GM19351 (cell line): ENCODE data around the gene KCNK10.

Experiments used
- ATAC-seq: cut with Tn5 transposase; IDR thresholded peaks from one replicate; pipeline ENCODE4 v1.9.1; 2021; ENCODE audit warnings: mild to moderate bottlenecking, moderate library complexity; ENCODE audit not compliant: unreplicated experiment

KCNK10 gene

DNA sequence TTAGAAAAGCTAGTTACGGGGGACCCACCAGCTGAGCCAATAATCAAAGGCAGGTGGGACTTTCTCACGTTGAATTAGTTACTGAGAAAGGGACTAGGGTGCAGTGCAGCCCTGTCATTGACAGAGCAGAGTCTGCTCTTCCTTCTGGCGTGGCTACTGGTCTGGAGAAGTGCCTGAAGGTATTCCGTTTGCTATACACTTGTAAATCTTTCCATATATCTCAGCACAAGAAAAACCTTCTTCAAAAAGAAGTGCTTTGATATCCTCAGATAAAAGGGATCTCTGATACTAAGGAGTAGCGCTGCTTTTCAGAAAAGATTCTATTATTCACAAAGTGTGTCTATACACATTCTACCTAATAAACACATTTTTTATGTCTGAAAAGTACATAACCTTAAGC lies 91.5 kb downstream of the KCNK10 start:
- no peak for ATAC-seq

DNA sequence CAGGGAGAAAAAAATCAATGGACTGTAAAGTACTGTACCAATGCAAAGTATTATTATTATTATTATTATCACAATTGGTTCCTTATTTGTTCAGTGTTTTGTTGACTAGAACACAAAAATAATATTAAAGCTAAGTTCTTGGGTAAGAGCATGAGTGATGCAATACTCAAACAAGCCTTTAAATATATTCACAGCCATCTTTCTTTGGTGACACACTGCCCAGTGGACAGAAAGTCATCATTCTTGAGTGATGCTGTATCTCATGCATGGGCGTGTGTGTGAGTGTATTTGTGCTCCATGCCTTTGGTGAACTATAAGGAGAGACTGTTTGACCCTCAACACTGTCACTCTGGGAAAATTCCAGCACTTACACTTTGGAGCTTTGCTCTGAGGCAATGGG lies 93.6 kb downstream of the KCNK10 start:
- no peak for ATAC-seq

DNA sequence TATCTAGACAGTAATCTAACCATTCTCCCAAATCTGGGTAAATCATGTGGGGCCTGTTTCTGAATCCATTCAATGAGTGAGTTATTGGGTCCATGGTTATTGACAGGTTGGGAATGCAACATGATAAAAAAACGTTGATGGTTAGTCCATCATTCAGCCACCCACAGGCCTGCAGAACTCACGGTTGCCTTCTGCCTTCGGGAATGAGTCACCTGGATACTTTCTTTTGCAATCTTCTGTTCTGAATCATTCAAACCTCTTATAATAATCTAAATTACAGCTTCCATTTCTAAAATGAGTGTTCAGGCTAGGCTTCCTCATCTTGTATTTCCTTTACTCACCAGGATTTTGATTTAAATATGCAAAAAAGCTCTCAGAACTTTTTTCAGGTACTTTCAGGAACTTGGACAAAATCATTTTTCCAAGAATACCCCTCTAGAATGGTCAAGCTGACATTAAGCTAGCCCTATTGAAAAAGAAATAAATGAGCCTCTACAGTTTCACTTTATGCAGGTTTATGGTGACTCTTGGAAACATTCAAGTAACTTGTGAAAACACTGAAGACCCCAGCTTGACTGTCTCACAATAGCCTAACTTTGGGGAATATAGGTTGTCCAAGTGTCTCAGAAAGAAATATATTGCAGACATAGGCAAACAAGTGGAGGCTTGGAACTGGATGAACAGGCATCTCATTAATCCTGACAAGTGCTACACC lies 94.4 kb downstream of the KCNK10 start:
- ATAC-seq = no peak

DNA sequence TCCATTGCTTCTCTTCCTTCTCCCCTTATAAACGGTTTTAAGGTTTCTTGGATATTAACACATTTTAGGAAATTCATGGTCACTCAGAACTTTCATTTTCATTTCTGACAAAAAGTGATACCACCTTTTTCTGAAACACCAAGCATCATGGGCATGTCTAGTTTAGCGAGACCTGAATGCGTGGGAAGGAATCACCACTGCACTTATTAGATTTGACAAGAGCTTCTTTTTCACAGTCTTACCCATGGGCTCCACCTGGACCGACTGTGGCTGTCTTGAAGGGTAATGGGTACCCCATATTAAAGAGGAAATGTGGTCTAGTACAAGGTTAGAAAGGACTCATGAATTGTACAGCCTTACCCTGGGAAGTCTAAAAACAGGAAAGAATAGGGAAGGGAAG lies 95.4 kb downstream of the KCNK10 start:
- ATAC-seq = peak; percentile 55

DNA sequence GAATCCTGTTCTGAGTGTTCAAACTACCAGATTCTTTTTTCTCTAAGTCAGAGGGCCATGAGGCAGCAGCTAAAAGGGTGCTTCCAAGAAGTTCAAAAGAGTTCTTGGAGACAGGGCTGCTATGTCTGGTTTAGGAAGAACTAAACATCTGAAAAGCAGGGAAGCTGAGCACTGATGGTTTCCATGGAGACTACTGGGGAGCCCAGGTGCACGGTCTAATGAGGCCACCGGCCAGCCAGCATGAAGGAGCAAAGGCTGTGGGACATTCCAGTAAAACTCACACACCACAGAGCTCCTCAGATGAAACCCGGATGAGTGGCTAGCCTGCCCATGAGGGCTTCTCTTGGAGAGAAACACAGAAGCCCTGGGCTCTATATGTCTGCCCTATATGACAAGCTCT lies 97.3 kb downstream of the KCNK10 start:
- no peak for ATAC-seq

DNA sequence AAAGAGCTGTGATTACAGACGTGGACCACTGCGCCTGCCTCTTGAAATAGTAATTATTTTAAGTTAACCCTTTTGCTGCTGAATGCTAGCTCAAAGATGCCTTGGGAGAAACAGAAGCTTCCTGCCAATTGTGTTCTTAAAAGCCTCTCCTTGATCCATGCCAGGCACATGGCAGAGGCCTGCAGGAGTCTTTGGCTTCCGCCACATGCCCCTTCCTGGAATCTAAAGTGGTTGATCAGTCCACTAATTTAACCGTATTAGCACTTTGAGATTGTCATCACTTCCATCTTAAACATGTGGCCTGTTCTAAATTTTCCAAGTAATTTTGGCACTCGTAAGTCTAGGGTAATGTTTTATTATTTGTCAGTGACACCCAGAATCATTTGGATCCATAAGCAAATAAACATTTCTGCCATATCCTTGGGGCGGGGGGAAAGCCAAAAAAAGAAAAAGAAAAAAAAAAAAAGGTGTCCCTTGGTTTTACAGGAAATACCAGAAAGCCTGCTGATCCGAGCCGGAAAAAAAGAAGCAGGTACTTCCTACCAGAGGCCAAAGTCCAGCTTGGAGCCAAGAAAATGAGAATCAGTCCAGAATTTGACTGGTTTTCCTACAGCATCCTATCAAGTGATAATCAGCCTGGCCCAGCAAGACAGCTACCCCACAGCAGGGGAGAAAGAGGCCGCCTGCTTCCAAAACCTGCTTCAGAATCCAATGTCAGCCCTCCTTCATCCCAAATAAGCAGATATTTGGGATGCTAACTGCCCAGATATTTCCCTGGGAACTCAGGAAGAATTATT lies 104.8 kb downstream of the KCNK10 start:
- ATAC-seq = no peak

DNA sequence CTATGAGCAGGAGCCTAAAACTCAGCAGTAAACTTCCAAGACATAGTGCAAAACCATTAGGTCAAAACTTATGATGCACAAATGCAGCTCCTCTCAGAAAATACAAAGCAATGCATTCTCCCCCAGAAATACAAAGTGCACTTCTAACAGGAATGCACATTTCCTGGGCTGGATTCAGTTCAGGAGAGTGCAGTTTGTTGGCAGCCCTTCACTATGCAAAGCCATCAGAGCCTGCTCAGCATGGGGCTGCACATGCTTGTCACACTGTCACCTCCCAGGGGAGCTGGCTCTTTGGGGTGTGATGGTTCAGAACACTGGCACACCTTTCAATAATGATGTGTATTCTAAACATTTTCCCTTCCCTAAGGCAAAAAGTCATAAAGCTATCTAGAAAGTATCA lies 110.4 kb downstream of the KCNK10 start:
- no peak for ATAC-seq

DNA sequence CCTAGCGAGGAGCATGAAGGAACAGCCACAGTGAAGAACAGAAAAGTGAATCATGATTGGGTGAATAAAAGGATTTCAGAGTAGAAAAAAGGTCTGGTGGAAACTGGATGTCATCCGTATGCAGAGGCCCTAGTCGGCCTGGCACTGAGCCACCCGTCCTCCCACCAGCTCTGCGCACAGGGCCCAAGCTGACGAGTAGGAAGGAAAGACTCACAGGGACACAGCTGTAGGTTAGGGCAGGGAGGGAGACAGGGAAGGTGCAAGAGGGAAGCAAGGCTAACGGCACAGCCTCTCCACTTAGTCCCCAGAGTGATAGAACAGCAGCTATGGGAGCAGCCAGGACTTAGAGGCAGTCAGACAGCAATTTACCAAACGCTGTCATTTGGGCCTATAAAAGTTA lies 112.6 kb downstream of the KCNK10 start:
- ATAC-seq = no peak

DNA sequence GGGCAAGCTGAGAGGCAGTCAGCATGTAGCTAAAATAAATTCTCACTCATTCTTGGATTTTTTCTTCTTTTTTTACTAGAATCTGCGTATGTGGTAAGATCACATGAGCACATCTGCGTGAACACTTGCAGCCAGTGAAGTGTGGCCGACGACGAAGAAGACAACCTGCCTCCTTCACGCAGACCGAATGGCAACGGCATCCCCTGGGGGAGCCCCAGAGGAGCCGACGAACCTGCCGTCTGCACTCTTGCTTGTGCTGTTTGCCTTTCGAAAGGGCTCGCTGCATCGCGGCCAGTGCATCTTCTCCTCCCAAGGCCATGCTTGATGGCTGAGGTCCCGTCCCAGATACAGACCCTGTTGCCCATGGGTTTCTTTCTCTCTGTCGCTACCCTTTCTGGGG lies 113.8 kb downstream of the KCNK10 start:
- peak; percentile 75 for ATAC-seq

DNA sequence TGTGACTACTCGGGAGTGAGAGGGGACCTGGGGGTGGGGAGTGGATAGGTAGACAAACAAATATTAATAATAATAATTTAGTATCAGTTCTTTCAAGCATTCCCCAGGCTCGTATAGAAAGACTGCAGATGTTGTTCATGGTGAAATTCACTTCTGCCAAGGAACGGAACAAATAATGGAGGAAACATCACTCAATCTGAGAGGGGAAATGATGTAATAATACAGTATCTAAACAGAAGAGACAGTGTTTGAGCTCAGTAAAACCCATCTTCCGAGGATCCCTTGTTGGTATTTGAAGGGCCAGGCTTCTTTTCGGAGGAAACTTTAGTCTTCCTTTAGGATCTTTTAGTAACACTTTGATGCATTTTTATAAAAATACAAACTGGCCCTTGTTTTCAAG lies 114.2 kb downstream of the KCNK10 start:
- ATAC-seq = peak; percentile 46

DNA sequence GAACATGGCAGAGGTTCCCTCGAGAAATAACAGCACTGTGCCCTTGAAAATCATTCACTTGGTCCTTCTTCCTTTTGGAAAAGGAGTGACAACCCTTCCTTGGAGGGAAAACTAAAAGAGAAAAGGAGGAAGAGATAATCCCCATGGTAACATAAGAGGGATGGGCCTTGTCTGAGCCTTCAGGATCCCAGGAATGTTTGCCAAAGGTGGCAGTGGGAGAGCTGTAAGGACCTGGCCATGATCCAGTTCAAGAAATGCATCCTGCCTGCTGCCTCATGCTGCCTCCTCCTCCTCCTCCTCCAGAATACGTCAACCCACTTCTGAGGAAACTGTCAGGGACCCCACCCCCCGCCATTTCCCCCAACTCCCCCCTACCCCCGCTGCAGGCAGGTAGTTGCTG lies 118.8 kb downstream of the KCNK10 start:
- ATAC-seq = no peak

DNA sequence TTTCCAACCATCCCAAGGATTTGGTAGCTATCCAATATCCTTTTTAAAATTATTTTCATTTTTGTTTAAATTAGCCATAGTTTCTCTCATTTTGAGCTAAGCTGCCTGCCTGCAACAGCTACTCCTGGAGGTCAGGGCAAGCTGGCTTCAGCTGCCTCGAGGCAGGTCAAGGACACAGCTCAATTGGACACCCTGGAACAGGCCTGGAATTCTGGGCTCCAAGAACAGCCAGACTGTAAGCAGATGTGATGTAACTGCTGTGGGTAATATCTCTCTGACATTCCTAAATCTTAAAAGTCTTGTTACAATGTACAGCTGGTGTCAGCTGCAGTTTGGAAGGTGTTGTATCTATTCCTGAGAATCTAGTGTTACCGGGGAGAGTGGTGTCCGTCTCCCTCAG lies 119.8 kb downstream of the KCNK10 start:
- no peak for ATAC-seq

DNA sequence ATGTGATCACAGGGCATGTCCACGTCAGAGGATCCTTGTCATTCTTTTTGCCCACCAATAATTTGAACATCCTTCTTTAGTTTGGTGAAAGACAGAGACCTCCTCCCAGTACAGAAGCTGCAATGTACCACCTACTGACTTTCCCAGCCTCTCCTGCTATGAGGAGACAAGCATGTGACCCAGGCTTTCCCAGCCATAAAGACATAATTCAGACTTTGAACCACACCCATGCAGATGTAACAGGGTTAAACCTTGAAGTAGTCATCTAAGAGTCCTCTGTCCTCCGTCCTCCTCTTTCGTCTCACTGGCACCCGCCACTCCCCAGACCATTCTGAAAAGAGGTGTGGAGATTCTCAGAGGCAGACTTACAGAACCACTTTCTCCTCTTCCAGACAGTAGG lies 120.8 kb downstream of the KCNK10 start:
- ATAC-seq = no peak

DNA sequence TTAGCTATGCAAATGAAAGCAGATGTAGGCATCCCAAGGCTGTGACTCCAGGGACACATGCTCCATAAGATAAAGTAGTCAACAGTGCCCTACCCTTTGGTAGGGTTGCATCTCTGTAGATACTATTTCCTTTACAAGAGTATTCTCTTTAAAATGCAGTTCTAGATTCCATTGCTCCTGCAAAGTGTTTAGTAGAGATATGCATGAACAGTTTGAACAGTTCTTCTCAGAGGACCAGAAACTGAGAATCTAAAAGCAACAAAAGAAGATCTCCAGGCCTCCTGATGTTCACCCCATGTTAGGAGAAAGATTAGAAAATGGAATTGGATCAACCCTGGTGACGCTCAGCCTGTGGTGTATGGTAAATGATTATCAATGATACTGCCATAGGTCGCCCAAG lies 121.2 kb downstream of the KCNK10 start:
- no peak for ATAC-seq

DNA sequence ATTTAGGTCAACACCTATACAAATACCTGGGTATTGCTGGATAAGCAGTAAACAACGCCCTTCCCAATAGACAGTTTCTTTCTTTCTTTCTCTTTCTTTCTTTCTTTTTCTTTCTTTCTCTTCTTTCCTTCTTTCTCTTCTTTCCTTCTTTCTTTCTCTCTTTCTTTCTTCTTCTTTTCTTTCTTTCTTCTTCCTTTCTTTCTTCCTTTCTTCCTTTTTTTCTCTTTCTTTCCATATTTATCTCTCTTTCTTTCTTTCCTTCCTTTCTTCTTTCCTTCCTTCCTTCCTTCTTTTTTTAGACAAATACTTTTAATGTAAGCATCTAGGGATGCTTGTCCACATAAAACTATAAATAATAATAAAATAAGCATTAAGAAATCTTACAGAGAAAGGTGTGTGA lies 123.2 kb downstream of the KCNK10 start:
- ATAC-seq = no peak

DNA sequence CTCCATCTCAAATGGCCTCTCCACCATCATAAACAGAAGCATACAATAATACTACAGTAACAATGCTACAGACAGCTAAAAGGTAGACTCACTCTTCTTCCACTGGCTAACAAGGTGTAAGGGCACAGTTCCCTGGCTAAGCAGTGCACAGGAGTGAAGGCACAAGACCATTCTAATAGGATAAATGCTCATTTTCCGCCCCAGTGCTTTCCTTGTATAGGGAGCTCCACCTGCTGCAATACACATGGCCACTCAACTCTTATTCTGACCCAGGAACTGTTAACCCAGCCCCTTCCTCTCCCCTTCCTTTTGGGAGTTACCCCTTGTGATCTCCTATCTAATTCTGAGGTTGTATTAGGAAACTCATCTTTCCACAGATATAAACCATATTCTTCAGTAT lies 124.6 kb downstream of the KCNK10 start:
- ATAC-seq = no peak

DNA sequence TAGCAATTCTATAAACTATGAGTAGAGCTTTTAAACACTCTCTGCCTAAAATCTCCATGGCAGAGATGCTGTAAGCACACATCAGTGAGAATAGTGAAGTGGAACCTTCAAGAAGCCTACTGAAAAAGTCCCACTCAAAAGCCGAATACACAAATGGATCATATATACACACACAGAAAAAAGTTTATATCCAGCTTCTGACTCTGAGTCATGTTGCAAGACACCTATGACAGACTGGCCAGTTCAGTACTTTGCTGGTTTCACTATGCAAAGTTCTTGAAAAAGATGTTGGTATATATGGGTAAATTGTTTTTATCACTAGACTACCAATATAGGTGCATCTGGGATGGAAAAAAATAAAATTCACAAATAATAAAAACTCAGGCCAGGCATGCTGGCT lies 126.1 kb downstream of the KCNK10 start:
- peak; percentile 94 for ATAC-seq

DNA sequence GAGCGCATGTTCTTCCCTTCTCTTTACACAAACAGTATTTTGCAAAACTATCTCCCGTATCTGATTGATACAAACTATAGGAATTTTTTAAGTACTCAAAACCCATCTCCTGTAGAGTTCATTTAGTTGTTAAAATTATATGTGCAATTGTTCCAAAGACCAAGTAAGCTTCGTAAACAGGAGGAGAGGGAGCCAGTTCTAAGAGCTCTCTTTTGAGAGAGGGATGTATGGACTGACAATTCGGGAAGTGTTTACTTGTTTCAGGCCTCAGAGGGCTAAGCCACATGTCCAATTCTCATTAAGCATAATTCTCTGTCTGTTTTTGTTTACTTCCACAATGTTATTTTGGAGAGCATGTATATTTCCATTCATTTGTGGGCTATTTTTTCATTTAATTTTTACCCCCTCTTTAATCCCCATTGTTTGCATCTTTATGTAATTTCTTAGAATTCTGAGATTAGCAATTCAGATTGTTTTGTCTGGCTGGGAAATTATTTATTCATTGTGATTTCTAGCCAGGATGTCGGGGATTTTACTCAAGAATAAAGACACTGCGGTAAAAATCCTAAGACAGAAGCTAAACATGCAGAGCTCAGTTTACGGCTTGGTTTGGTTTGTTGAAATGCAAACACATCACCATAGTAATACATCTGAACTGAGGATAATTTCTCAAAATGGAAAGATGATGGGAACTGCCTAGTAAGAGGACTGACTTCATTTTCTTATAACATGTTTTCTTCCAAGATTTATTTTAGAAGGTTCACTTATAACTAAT lies 126.8 kb downstream of the KCNK10 start:
- ATAC-seq = no peak

DNA sequence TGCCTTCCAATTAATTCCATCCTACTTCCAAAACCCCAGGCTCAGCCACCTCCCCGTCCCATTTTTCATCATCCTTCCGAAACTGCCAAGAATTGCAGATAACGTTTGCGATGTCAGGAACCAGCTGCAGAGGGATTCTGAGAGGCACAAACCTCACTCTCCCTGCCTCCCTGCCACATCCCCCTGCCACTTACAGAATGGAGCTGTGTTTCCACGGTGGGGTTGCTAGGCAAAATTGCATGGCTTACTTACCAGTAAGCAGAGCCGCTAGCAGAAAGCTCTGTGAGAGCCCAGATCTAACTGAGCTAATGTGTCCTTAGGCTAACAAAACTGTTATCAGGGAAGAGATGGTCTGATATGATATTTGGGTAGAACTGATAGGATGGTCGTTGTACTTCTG lies 127.4 kb downstream of the KCNK10 start:
- no peak for ATAC-seq

DNA sequence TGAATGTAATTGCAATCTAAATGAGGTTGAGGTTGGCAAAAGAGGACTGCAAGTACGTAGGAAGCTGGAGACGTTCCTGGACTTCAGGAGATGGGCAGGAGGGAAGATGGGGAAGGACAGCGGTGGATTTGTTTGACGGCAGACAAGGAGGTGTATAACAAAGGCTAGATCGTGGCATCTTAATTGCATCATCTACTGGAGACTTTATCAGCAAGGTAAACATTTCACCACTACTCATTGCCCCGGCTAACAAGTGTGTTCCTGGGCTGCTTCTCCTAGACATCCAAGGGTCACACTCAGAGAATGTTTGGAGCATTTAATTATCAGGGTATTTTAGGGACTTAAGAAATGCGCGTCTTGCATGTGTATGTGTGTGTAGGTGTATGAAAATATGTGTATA lies 128.5 kb downstream of the KCNK10 start:
- ATAC-seq = no peak

DNA sequence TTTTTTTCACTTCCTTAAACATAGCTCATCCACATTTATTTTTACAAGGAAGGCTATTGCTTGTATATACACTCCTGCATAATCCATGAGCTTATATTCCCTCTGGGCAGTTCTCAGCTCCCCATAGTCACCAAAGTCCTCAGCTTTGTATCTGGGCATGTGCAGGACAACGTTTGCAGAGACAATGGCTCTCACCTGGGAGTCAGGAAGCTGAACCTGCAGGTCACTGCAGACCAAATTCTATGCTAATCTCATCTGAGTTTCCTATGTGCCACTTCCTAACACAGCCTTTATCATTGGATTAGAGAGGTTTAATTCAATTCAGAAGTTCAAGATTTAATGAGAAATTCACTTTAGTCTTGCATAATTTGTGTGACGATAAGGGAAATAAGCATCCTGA lies 131.5 kb downstream of the KCNK10 start:
- ATAC-seq = no peak
